NAMALWA (cell line): ENCODE data around the gene ATRNL1.
A peak's percentile ranks its signal among the peaks of the same experiment; 100 is the strongest.
"Not testable (repeated sequence)": the region's sequence is repeated elsewhere in the genome, so short reads cannot be mapped to it uniquely, and the experiment has no call there.

Experiments used
- DNase-seq: peaks from one replicate; pipeline ENCODE4 v3.0.0-alpha.2; 2015; ENCODE audit warnings: low spot score

Gene ATRNL1

DNA sequence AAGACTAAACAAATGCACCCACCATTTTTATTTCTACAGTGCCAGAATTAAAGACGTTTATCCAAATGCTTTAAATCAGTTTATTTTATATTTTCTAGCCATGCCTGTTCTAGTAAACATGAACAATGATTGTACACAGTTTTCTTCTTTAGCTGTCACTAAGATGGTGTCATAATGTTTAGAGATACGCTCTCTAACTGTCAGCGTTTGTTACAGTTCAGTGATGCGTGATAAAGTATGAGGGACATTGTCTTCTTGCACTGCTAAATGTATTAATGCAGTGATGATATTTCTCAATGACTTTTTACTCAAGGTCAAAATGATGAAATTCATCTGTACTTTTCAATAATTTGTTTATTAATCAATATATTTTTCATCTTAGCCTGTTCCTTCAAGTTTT, 513.6 kb downstream of the ATRNL1 start:
- no peak for DNase-seq

- no peak for DNase-seq
These were observed 531.3 kb downstream of the ATRNL1 start for GRCh38 chr10:115624448-115624847.

- no peak for DNase-seq
These were observed 535.5 kb downstream of the ATRNL1 start for GRCh38 chr10:115628616-115629015.

- no peak for DNase-seq
These were observed 545.1 kb downstream of the ATRNL1 start for GRCh38 chr10:115638246-115638645.

DNA sequence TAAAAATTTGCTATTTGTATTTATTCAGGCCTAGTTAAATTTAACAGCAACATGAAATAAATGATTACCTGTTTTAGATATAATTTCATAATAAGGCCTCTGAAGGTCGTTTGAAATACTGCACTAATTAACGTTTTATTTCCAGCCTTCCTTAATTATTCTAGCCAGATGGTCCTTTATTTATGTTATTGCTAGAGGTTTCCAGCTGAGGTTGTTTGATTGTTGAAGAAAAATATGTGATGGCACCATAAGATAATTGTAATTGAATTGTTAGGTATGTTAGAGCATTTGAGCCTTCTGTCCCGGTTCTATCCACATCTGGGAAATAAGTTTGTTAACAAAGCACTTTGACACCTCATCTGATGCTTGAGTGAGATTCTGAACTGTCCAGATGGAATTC, 556.1 kb downstream of the ATRNL1 start:
- DNase-seq: no peak

DNA sequence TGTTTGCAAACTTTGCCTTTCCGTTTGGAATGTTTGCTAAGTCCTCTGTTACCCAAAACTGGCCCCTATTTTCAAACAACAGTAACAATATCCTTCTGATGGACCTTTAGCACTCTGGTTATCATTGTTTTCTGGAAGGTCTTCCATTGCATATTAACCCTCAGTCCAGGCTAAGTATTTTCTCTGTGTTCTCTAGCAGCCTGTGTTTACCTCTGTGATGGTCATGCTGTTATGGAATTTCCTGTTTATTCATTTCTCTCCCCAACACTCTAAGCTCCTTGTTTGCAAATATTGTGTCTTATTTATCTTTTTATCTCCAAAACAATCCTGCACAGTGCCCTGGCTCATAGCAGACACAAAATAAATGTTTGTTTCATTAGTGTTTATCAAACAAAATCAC, 560.3 kb downstream of the ATRNL1 start:
- no peak for DNase-seq

DNA sequence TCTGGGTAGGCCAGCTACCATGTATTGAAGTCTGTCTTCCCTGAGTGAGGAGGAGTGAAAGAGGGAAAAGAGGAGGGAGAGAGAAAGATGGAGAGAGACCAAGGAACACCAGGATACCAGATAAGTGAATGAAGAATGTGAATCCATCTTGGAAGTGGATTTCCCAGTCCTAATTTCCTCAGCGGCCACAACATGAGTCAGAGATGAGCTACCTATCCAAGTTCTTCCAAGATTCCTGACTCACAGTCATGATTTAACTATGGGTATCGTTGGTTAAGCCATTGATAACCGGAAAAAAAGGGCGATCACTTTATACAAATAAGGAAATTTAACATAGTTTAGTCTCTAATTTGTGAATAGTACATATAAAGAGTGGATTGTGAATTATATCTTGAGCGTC, 561.8 kb downstream of the ATRNL1 start:
- no peak for DNase-seq

DNA sequence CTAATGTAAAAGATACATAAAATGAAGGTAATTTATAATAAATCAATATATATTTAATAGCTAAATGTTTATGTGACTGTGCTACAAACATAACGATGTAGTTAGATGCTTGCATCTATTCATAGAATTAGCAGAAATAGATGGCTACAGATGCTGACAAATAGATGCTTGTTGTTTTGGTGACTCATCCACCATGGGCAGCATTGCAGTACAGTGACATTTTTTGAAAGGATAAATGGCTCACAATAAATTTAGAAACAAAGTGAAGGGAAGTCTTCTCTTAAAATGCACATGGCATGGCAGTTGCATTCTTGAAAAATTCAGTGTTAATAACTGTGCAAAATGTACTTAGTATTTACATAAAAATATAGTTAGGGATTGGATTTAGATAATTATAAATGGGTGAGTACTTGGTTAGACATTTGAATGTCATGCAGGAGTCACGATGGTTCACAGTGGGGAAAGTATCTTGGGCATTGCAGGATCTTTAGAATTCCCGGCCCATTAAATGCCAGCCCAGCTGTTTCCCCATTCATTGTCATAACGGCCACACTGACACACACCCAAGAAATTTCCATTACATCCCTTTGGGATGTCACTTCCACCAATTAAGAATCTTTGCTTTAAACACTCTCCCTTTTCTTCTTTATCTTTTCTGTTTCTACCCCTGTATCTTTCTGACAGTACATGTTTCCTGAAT, 564.1 kb downstream of the ATRNL1 start:
- no peak for DNase-seq

GRCh38 chr10:115659616-115660015, 566.5 kb downstream of the ATRNL1 start:
- no peak for DNase-seq

- no peak for DNase-seq
These were observed 567.2 kb downstream of the ATRNL1 start for GRCh38 chr10:115660391-115660790.

DNA sequence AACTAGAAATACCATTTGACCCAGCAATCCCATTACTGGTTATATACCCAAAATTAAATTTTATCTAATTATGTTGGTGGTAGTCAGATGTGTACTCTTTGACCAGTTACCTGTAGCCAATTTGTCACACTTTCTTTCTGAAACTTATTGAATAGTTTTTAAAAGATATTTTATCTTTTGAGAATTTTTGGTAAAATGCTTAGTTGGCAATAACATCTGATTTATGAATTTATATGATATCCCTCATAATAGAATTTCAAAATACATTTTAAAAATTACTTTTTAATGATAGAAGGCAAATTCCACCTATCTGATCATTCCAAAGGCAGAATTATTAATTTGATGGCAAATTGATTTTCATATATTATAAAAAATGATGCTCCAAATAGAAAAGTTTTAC, 569.3 kb downstream of the ATRNL1 start:
- no peak for DNase-seq

DNA sequence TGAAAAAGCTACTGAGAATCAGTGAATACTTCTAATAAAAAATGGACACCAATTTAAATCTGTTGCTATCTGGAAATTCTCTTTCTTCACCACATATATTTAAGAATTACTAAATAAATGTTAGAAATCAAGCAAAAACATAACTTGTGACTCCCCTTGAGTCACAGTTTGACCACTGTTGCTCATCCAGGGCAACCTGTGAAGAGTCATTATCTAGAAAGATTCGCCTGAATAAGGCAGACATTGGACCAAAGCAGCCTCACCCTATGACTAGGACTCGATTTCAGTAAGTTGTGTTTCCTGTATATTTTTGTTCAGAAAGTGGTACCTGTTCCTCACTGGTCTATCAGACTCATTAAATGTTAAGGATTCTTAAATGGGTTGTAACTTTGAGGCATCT, 572.4 kb downstream of the ATRNL1 start:
- DNase-seq: no peak

- DNase-seq: no peak
These were observed 581.3 kb downstream of the ATRNL1 start for GRCh38 chr10:115674496-115674895.

DNA sequence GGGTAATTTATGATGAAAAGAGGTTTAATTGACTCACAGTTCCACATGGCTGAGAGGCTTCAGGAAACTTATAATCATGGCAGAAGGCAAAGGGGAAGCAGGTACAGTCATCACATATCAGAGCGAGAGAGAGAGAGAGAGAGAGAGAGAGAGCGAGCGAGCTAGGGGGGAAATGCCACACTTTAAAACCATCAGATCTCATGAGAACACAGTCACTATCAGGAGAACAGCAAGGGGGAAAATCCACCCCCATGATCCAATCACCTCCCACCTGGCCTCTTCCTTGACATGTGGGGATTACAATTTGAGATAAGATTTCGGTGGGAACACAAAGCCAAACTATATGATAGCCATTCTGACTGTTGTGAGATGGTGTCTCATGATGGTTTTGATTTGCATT, 603.6 kb downstream of the ATRNL1 start:
- DNase-seq: no peak

DNA sequence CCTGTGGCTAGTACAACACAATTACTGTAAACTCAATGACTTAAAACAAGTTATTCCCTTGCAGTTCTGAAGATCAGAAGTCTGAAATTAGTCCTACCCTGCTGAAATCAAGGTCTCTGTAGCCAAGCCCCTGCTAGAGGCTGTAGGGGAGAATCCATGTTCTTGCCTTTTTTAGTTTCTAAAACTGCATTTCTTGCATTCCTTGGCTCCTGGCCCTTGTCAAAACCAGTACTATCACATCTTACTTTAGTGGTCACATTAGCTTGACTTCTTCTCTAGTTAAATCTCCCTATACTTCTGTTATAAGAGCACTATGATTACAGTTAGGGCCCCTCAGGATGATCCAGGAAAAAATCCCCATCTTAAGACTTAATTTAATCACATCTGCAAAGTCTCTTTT, 612.9 kb downstream of the ATRNL1 start:
- DNase-seq: no peak

DNA sequence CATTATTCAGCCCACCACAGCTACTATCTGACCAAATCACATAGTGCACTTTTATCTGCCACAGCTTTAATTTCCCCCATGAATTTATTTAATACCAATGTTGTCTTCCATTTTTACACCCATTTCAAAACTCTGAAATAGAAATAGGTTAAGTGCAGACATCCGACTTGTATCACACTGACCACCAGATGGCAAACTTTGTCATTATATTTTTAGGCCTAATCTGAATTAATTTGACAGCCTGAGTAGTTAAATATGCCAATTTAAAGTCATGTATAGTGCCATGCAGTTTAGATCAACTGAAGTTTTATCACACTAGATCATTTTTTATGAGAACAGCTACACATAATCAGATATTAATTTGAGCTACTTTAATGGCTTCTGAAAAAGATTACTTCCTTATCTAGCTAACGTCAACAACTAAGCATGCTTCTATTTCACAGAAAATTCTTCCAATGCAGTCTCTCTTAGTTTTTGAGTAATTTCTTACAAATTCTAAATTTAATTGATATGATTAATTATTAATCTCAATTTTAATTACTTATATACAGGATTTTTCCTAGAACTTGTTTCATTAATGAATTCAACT, 613.4 kb downstream of the ATRNL1 start:
- peak; percentile 51 for DNase-seq

DNA sequence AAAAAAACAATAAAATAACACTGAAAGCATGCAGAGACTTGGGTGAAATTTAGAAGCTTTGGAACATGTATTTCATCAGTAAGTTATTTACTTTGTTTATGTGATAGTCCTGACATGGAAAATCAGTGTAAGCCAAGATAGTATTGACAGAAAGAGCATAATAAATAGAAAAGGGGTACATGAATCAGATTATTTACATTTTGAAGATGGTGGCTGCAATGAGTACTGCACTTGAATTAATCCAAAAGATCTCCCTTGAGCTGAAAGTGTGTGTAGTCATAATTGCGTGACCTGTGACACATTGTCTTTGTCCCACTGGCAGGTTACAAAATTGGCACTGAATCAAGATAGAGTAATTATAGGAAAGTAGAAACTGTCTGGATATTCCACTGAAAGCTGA, 617.0 kb downstream of the ATRNL1 start:
- DNase-seq: no peak

GRCh38 chr10:115711306-115711705, 618.1 kb downstream of the ATRNL1 start:
- no peak for DNase-seq

DNA sequence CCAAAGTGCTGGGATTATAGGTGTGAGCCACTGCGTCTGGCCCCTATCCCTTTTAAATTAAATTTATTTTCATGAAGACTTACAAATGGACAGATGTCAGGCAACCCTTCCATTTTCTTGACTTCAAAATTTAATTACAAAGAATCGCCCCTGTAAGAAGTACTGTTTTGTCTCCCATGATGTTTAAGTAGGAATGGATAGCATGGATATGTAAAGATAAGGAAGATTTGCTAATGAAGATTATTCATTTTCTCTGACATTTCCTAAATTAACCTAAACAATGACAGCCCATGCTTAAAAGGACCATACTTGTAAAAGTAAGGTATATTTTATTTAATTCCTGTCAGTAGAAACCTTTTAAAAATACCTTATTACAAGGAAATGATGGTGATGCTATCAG, 627.0 kb downstream of the ATRNL1 start:
- no peak for DNase-seq

GRCh38 chr10:115727129-115727528, 634.0 kb downstream of the ATRNL1 start:
- DNase-seq: no peak

GRCh38 chr10:115744089-115744488, 650.9 kb downstream of the ATRNL1 start:
- no peak for DNase-seq

DNA sequence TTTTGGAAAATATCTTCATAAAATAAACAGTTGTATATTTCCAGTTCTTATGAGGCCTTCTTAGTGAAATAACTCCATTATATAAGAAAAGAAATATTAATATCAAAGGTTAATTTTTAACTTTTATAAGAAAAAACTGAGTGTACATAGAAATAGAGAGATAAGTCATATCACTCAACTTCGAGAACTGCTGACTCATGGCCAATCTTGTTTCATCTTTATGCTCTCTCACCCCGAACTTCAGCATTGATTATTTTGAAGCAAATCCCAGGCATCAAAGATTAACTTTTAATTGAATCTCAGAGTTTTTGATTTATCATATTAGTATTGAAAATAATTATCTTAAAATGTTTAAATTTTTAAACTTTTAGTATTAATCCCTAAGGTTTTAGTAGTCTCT, 652.8 kb downstream of the ATRNL1 start:
- no peak for DNase-seq

- no peak for DNase-seq
These were observed 654.6 kb downstream of the ATRNL1 start for GRCh38 chr10:115747811-115748210.

DNA sequence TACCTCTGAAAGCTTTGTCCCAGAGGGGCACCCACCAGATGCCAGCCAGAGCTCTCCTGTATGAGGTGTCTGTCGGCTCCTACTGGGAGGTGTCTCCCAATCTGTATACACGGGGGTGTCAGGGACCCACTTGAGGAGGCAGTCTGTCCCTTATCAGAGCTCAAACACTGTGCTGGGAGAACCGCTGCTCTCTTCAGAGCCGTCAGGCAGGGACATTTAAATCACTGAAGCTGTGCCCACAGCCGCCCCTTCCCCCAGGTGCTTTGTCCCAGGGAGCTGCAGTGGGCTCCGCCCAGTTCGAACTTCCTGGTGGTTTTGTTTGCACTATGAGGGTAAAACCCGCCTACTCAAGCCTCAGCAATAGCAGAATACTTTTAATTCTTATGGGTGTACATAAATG, 665.3 kb downstream of the ATRNL1 start:
- not testable (repeated sequence) for DNase-seq
